SH-SY5Y (cell line): Measurements from ENCODE around the gene CHRM2.

Experiments
- GATA2 ChIP-seq: IDR thresholded peaks from 2 replicates; pipeline ENCODE4 v1.6.1; 2011; ENCODE audit warnings: mild to moderate bottlenecking, low read depth, low read length
- GATA3 ChIP-seq: IDR thresholded peaks from 2 replicates; pipeline ENCODE4 v1.6.1; 2011; ENCODE audit warnings: low read depth, mild to moderate bottlenecking, low read length, moderate library complexity

DNA sequence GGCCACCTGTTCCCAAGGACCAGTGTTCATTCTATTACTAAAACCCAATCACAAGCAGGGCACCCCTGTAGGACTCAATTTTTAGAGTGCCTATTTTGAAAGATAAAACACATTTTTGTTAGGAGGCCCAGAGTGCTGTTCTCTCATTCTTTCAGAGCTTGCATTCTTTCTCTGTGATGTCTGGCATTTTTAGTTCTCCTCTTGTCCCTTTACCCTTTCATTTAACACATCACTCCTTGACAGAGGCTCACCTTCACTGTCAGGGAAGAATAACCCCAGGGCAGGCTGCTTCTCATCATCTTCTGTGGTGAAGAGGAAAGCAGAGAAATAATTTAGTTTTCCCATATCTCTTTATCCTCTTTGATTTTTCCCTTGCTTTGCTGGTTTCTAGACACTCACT is 73.9 kb downstream of the CHRM2 start:
- TF ChIP-seq GATA3 (no peak), GATA2 (no peak)
